Activated naive CD4-positive, alpha-beta T cell treated with anti-CD3 and anti-CD28 coated beads, Interleukin-2, amount 50 U/mL, for 24 hours (primary cell): ENCODE measurements around the gene LAMC1.

Source experiments
- H3K27ac Mint-ChIP-seq: one replicate; pipeline ENCODE4 v1.8.0; 2021; ENCODE audit warnings: mild to moderate bottlenecking, mixed read lengths
- H3K27me3 Mint-ChIP-seq: one replicate; pipeline ENCODE4 v1.8.0; 2021; ENCODE audit warnings: mixed read lengths
- H3K36me3 Mint-ChIP-seq: one replicate; pipeline ENCODE4 v1.8.0; 2021; ENCODE audit warnings: mixed read lengths
- H3K4me1 Mint-ChIP-seq: one replicate; pipeline ENCODE4 v1.8.0; 2021; ENCODE audit warnings: mixed read lengths
- H3K4me3 Mint-ChIP-seq: one replicate; pipeline ENCODE4 v1.8.0; 2021; ENCODE audit warnings: mild to moderate bottlenecking, mixed read lengths
- H3K9me3 Mint-ChIP-seq: one replicate; pipeline ENCODE4 v1.8.0; 2021; ENCODE audit warnings: mixed read lengths

The LAMC1 gene

DNA sequence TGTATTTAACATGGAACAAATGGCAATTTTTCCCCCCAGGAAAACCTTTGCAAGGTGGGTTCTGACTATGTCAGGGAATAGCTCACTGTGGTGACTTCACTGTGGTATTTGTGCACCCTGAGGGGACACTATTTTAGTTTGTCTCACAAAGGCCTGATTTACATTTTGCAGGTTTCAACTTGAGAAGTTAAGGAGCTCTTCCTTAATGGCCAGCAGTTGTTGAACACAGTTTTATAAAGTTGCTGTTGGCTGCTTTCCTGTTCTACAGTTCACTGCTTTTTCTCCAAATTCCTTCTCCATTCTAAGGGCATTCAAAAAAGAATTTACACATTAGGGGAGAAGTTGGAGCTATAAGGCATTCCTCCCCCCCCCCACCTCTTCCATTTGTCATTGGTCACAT lies 4.6 kb downstream of the LAMC1 start:
- no peak overlapping the region for H3K4me3 Mint-ChIP-seq
- H3K9me3 Mint-ChIP-seq: no peaks in the 10 kb centered on the region
- H3K27me3 Mint-ChIP-seq: peaks cover 64% of the 10 kb centered on the region
- peaks cover 13% of the 10 kb centered on the region for H3K4me1 Mint-ChIP-seq
- H3K36me3 Mint-ChIP-seq: no peaks in the 10 kb centered on the region
- H3K27ac Mint-ChIP-seq: no peak overlapping the region

DNA sequence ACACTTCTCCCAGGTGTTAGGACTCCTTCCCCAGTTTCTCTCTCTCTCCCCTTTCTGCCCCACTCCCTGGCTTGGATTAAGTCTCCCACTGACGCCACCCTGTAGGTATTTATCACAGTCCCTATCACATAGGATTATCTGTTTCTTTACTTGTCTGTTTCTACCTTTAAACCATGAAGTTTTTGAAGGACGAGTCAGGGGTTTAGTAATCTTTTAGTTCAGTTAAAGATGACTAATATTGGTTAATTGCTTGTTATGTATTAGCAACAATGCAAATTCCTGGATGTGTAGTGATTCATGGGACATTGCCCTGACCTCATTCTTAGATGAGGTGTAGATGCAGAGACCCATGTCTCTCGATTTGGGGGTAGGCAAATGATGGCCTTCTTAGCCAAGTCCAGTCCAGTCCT lies 6.4 kb downstream of the LAMC1 start:
- Mint-ChIP-seq H3K27me3 (peaks cover 61% of the 10 kb centered on the region), H3K27ac (no peak overlapping the region), H3K4me3 (no peak overlapping the region), H3K36me3 (no peaks in the 10 kb centered on the region), H3K9me3 (no peaks in the 10 kb centered on the region), H3K4me1 (peaks cover 18% of the 10 kb centered on the region)

DNA sequence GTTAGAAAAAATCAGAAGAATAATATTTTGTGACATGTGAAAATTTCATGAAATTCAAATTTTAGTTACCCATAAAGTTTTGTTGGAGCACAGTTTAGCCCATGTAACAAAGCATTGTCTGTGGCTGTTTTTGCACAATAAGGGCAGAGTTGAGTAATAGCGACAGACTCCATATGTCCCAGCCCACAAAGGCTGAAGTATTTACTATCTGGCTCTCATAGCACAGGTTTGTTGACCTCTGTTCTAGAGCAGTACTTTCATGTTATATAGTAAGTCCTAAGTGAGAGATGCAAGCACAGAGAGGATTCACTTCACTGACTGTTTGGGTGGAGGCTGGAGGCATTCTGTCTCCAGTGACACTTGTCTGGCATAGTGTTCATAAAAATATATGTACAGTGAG lies 6.8 kb downstream of the LAMC1 start:
- no peaks in the 10 kb centered on the region for H3K9me3 Mint-ChIP-seq
- H3K4me3 Mint-ChIP-seq: no peak overlapping the region
- H3K36me3 Mint-ChIP-seq: no peaks in the 10 kb centered on the region
- H3K27me3 Mint-ChIP-seq: peaks cover 60% of the 10 kb centered on the region
- peaks cover 18% of the 10 kb centered on the region for H3K4me1 Mint-ChIP-seq
- no peak overlapping the region for H3K27ac Mint-ChIP-seq

DNA sequence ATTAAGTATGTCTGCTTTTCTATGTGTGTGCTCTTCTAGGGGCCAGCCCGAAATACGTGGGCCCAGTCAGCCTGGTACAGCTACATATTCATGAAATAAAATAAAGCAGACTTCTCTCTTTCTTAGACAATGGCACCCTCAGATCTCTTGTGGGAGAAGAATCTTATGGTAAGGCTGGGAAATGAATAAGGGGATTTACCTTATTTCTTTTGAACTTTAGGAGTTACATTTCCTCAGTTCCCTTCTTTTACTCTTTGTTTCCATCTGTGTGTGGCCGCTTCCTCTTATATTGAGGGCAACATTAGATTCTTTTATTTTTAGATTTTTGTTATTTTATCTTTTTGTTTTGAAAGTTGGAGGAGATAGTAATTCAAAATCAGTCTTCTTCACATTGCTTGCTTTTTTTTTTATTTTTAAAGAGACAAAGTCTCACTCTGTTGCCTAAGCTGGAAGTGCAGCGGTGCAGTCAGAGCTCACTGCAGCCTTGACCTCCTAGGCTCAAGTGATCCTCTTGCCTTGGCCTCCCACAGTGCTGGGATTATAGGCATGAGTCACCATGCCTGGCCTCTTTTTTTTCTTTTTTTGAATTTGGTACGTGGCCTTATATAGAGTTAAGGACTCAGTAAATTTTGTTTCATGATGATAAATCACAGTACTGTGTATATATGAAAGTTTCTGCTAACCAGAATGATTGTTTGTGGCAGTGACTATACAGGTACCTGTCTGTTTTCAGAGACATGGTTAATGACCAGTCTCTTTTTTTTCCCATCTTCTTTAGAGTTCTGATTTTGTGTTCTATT lies 9.1 kb downstream of the LAMC1 start:
- Mint-ChIP-seq H3K27ac (no peak overlapping the region), H3K36me3 (no peaks in the 10 kb centered on the region), H3K4me1 (peaks cover 18% of the 10 kb centered on the region), H3K27me3 (peaks cover 55% of the 10 kb centered on the region), H3K9me3 (no peaks in the 10 kb centered on the region), H3K4me3 (no peak overlapping the region)

DNA sequence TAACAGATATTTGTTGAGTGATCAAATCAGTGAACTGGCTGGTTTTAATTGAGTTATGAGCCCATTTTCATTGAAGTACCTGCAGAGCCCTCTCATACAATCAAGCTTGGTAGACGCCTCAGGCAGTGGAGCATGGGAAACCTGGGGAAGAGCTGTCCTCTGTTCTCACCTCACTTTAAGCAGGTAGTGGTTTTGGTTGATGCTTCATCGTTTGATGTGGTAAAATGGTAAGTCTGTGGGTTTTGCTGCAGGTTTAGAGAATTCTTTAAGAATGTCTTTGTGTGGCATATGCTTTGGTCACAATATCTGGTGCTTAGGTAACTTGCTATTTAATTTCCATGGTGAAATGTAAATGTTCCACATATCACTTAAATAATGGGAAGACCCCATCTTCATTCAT lies 10.0 kb downstream of the LAMC1 start:
- Mint-ChIP-seq H3K4me3 (no peak overlapping the region), H3K4me1 (peaks cover 18% of the 10 kb centered on the region), H3K9me3 (no peaks in the 10 kb centered on the region), H3K27me3 (peaks cover 55% of the 10 kb centered on the region), H3K36me3 (no peaks in the 10 kb centered on the region), H3K27ac (no peak overlapping the region)

DNA sequence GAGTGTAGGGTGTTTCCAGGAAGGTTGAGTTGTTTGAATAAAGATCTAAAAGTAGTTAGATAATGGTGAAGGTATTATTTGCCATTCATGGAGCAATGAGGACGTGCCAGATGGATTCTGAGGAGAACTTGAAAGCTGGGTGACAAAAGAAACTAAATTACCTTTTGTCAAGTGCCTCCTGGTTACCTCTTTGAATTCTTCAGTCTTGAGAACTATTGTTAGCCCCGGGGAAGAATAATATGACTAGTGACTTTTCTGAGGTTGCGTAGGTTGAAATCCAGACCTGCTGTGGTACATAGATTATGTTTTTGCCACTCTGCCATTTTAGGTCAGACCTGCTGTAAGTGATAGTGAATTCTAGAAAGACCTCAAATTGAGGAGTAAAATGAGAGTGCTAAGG lies 11.5 kb downstream of the LAMC1 start:
- no peaks in the 10 kb centered on the region for H3K36me3 Mint-ChIP-seq
- H3K9me3 Mint-ChIP-seq: no peaks in the 10 kb centered on the region
- H3K27me3 Mint-ChIP-seq: peaks cover 52% of the 10 kb centered on the region
- H3K27ac Mint-ChIP-seq: no peak overlapping the region
- H3K4me1 Mint-ChIP-seq: peaks cover 18% of the 10 kb centered on the region
- no peak overlapping the region for H3K4me3 Mint-ChIP-seq

DNA sequence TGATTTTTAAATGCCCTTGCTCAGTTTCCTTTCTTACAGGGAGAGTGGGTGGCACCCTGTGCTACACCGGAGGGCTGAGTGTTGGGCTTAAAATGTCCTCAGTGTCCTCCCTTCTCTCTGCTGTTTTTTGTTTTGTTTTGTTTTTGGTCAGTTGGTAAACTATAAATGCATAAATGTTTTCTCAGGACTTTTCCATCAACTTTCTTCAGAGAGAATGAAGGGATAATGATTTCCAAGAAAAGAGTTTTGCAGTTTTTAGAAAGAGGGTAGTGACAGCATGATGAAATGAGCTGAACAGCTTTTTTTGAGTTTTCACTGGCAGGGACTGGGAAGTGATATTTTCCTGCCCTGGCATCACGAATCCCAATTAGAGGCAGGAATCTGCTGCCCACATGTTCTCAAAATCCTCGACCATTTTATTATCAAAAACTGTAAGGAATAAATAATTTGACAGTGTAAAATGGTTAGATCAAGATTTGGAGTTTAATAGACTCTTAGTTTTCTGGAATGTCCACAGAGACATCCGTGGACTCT lies 15.2 kb downstream of the LAMC1 start:
- Mint-ChIP-seq H3K4me1 (peaks cover 13% of the 10 kb centered on the region), H3K36me3 (no peaks in the 10 kb centered on the region), H3K4me3 (no peak overlapping the region), H3K27ac (no peak overlapping the region), H3K9me3 (no peaks in the 10 kb centered on the region), H3K27me3 (peaks cover 65% of the 10 kb centered on the region)

DNA sequence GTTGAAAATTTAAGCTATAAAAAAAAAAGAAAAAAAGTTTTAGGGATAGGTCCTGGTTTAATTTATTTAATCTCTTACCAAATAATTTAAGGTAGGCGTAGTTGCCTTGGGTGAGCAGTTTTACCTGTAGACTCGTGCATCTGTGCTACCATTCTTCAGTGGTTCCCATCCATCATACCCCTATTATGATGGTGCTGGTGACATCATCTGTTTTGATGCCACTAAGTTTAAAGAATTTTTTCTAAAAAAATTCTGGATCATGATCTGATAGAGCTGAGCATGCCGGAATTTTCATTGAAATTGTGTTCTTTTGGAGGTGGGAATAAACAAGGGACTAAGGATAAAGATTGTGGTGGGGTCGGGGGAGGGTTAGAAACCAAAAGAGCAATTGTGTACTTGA lies 15.7 kb downstream of the LAMC1 start:
- H3K4me3 Mint-ChIP-seq: no peak overlapping the region
- H3K36me3 Mint-ChIP-seq: no peaks in the 10 kb centered on the region
- H3K4me1 Mint-ChIP-seq: peaks cover 9% of the 10 kb centered on the region
- peaks cover 66% of the 10 kb centered on the region for H3K27me3 Mint-ChIP-seq
- no peak overlapping the region for H3K27ac Mint-ChIP-seq
- no peaks in the 10 kb centered on the region for H3K9me3 Mint-ChIP-seq

DNA sequence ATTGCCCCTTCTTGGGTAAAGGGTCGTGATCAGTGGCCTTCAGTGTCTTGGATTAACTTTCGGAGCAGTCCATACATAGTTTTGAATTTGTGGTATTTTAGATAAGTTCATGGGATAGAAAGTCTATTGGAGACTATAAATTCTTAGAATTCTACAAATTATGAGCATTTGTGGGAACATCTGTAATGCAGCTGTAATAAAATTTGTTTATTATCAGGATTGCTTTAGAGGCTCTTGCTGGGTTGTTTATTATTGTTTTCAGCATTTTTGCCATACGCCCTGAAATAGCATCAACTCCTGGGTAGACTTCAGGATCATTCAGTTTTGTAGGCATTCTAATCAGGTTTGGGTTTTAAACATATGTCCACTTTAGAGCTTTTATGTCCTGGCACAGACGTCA lies 16.1 kb downstream of the LAMC1 start:
- Mint-ChIP-seq H3K4me3 (no peak overlapping the region), H3K9me3 (no peaks in the 10 kb centered on the region), H3K4me1 (peaks cover 6% of the 10 kb centered on the region), H3K27ac (no peak overlapping the region), H3K36me3 (no peaks in the 10 kb centered on the region), H3K27me3 (peaks cover 68% of the 10 kb centered on the region)

DNA sequence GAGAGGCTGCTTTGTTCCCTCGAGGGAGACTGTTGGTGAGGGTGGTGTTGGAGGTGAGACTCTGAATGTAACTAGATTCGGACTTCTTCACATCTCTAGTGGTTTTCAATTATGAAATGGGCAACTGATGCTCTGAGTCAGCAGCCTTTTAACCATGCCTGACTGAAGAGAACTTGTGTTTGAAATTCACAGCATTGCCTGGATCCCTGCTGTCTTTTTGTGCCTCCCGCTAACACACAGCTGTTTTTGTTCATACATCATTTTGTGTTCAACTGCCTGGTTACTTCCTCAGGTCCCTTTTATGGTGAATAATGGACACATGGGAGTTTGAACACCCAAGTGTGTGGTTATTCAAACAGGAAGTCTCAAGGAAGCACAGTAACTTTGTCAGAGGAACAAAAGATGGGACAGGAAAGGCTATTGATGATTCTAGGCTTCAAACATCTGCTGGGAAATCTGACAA lies 16.8 kb downstream of the LAMC1 start:
- peaks cover 66% of the 10 kb centered on the region for H3K27me3 Mint-ChIP-seq
- H3K9me3 Mint-ChIP-seq: no peaks in the 10 kb centered on the region
- H3K4me3 Mint-ChIP-seq: no peak overlapping the region
- no peaks in the 10 kb centered on the region for H3K4me1 Mint-ChIP-seq
- no peak overlapping the region for H3K27ac Mint-ChIP-seq
- no peaks in the 10 kb centered on the region for H3K36me3 Mint-ChIP-seq

DNA sequence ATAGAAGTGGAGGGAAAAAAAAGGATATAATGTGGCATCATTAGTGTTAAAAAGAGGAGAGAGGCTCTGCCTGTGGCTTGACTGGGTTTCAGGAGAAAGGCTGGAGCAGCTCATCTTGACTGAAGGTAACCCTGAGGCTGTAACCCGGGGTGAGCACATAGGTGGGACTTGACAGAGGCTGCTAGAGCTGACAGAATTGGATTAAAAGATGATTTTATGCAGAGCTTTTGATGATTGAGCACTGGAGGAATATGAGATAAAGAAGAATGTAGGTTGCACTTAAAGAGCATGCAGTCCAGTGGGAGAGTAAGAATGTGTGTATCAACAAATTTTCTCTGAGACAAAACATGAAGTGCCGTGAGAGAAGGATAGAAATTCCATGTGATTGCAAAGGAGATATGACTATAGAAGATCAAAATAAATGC lies 17.3 kb downstream of the LAMC1 start:
- no peaks in the 10 kb centered on the region for H3K9me3 Mint-ChIP-seq
- H3K27me3 Mint-ChIP-seq: peaks cover 64% of the 10 kb centered on the region
- no peaks in the 10 kb centered on the region for H3K36me3 Mint-ChIP-seq
- H3K4me3 Mint-ChIP-seq: no peak overlapping the region
- H3K27ac Mint-ChIP-seq: no peak overlapping the region
- H3K4me1 Mint-ChIP-seq: no peaks in the 10 kb centered on the region

DNA sequence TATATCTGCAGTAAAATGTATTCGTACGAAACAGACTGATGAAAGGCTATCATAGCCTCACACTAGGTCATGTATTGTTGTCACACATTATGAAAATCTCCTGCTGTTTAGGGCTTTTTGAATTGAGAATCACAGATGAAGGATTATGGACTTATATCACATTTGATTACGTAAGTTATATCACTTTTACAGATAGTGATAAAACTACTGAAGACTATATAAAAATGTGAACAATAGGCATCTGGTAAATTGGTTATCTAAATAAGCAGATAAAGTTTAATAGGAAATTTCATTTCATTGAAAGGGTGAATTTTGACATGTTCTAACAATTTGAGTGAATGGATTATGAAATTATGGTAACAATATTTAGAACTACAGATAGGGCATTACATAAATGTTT lies 20.0 kb downstream of the LAMC1 start:
- no peak overlapping the region for H3K4me3 Mint-ChIP-seq
- H3K27ac Mint-ChIP-seq: no peak overlapping the region
- no peaks in the 10 kb centered on the region for H3K36me3 Mint-ChIP-seq
- peaks cover 61% of the 10 kb centered on the region for H3K27me3 Mint-ChIP-seq
- no peaks in the 10 kb centered on the region for H3K4me1 Mint-ChIP-seq
- H3K9me3 Mint-ChIP-seq: no peaks in the 10 kb centered on the region

DNA sequence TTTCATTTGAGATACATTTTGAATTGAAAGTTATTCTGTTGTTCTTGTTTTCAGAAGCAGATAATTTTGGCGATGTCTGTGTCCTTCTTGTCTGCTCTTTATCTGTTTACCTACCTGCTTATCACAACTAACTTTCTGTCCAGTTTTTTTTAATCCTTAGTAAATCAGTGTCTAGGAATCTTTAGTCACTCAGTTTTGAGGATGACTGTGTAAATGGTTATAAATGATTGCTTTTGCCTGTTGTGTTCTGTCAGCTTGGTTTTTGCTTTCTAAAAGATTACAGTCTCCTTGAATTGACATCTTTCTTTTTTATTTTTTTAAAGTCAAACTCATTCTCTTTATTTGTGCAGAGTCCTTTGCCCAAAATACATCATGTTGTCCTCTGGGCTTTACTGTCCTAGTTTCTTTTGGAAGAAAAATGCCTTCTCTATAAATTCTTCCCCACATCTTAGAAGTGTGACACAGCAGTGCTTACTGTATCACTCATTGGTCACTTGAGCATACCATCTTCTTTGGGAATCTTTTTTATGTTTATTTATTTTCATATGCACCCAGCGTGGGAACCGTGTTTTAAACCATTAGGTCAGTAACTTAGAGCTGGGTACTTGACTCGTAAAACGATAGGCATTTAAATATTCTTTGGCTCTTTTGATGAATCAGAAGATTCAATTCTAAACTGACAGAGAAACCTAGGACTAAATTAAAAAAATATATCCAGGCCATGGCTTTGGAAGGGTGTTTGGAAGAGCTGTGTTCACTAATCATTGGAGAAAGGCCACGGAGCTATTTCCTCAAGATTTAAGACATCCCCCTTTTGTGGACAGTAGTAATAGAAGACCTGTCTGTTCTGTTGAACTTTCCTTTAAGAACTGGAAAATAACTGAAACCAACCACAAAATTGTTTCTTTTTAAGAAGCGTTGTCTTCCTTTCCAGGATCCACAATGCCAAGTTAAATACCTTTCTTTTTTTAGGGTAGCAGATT lies 20.9 kb downstream of the LAMC1 start:
- H3K27me3 Mint-ChIP-seq: peaks cover 61% of the 10 kb centered on the region
- no peak overlapping the region for H3K27ac Mint-ChIP-seq
- H3K4me1 Mint-ChIP-seq: peaks cover 4% of the 10 kb centered on the region

DNA sequence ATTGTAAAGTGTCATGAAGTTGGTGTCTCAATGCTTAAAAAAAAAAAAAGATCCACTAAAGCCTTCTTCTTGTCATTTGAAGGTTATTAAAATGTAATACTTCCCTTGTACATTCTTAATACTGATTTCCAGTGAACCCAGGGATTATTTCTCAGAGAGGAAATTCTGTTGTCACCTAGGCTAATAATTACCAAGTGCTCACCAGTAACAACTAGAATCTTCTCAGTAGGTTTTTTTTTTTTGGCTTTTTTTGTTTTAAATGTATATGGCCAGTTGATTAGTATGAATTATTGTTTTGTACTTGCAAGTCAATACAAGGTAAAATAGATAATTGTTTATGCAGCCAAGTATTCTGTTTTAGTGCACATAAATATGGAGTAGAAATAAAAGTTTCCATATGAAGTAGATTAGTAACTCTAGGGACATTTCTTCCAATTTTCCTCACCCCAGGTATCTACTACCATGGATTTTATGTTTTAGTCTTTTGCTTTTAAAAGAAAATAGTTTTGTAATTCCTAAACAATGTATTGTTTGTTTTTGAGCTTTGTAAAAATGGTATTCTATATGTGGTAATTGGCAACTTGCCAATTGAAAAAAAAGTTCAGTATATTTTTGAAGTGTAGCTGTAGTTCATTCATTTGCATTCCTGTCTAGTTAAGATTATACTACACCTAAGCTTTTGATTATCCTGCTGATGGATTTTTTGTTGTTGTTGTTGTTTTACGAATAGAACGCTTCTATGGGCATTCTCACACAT lies 21.9 kb downstream of the LAMC1 start:
- Mint-ChIP-seq H3K4me1 (peaks cover 4% of the 10 kb centered on the region), H3K27me3 (peaks cover 52% of the 10 kb centered on the region), H3K4me3 (no peak overlapping the region), H3K36me3 (no peaks in the 10 kb centered on the region), H3K9me3 (no peaks in the 10 kb centered on the region), H3K27ac (no peak overlapping the region)

More for the DNA sequence above, 20.9 kb downstream of the LAMC1 start:
- Mint-ChIP-seq H3K4me3 (no peak overlapping the region), H3K9me3 (no peaks in the 10 kb centered on the region), H3K36me3 (no peaks in the 10 kb centered on the region)
